Activated naive CD8-positive, alpha-beta T cell treated with anti-CD3 and anti-CD28 coated beads, Interleukin-2, amount 50 U/mL, for 16 hours (primary cell): Measurements from ENCODE around the gene INSIG2.

Source experiments
- DNase-seq: peaks from one replicate; pipeline ENCODE4 v3.0.0-alpha.2; 2020; ENCODE audit warnings: low read depth, low spot score

INSIG2 gene

GRCh38 chr2:118127250-118127649 lies 39.0 kb downstream of the INSIG2 start:
- no peak for DNase-seq

- no peak for DNase-seq
These were observed 40.6 kb downstream of the INSIG2 start for GRCh38 chr2:118128826-118129225.

DNA sequence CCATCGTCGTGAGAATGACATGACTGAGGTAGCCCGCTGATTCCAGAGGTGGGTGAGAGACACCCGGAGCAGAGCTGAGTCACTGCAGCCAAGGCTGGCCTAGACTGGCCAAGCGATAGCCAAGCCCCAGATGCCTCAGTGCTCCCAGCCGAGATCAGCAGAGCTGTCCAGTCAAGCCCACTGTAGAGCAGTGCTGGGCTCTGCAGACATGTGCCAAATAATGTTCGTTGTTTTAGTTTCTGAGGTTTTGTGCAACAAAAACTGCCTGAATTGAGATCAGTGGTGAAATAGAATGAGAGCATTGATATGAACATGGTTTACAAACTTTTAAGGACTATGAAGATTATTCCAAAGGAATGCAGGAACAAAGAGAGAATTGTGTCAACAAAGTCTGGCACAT lies 42.1 kb downstream of the INSIG2 start:
- no peak for DNase-seq

DNA sequence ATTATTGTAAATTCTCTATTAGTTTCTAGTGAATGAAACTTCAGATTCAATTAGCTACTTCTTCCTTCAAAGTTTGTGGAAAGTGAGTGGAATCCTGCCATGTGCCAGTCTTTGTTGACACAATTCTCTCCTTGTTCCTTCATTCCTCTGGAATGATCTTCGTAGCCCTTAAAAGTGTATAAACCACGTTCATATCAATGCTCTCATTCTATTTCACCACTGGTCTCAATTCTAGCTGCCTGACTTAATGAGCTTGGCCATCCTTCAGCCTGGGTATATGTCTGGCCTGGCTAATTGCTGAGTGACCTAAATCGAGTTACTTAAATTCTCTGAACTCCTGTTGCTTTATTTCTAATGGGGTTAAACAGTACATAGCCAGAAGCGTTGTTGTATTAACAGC lies 43.5 kb downstream of the INSIG2 start:
- no peak for DNase-seq

DNA sequence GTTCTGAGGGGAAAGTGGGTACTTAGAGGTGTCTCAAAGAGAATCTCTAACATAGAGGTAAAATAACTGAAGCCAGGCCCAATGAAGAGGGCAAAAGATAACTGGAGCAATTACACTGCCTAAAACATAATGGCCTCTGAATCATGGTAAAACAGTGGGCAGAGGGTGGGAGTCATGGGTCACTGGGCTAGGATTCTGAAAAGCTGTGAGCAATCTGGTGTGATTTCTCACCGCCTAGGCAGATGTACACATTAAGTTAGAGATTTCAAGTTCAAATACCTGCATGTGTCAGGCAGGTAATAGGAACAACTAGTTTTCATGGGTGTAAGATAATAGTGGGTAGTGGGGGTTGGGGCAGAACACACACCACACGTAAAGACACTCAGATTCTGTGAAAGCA lies 45.6 kb downstream of the INSIG2 start:
- DNase-seq = no peak

GRCh38 chr2:118134650-118135049 lies 46.4 kb downstream of the INSIG2 start:
- DNase-seq = no peak

DNA sequence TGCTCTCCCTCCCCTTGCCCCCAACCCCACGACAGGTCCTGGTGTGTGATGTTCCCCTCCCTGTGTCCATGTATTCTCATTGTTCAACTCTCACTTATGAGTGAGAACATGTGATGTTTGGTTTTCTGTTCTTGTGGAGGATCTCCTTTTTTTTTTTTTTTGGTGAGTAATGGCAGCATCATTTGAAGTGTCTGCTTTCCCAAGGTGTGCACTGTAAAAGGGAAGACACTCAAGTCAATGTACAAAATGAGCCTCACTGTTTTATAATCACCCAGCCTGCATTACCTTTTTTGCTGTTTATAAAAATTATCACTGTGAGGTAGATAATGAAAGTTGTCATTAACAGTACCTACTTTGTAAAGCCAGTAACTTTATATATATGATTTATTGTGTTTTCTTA lies 56.9 kb downstream of the INSIG2 start:
- DNase-seq = no peak

DNA sequence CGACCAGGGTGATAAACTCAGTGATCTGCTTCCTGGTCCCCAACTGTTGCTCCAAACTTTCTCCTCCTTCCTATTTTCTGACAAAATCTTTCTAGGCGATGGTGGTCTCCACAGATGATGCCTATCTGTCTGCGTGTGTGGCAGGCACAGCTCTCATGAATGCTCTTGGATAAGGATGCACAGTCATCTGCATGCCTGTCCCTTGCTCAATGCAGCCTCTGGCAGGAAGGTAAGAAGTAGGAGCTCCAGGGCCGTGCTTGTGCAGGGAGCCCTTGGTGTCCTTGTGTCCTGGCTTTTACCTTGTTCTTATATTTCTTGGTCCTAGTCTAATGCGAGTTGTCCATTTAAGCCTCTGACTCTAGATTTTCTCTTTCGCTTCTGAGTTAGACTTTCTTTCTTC lies 57.5 kb downstream of the INSIG2 start:
- DNase-seq = no peak

- no peak for DNase-seq
These were observed 58.3 kb downstream of the INSIG2 start for GRCh38 chr2:118146315-118147283.

DNA sequence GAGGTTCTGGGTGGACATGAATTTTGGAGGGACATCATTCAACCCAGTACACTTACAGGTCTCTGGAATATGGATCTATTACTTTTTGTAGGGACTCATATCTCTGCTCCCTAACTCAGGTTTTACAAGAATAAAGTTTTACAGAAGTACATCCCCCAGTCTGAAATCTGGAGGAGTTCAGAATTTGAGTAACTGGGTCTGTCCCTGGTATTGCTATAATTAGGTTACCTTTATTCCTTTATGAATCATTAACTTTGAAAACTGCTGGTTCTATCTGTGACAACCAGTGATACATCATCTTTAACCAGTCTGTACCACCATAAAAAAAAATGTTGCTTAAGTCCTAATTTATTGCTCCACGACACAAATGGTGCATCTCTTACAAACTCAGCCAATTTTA lies 59.9 kb downstream of the INSIG2 start:
- DNase-seq = no peak

GRCh38 chr2:118148809-118149208 lies 60.5 kb downstream of the INSIG2 start:
- DNase-seq = no peak

DNA sequence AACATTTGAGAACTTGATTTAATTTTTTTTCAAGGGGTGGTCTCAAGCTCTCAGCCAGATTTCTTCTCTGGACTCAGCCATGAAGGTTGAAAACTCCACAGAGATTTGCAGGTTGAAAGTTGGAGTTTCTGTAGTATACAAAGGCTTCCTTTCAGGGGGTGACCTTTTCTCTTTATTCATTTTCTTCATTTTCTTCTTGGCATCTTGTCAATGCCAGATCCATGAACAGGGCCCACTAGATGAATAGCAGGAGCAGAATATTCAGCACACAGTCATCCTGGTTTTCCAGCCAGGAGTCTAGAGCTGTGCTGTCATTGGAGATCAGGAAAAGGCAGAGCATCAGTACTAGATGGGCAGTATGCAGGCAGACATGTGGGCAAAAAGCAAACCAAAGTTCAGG lies 62.0 kb downstream of the INSIG2 start:
- DNase-seq = no peak

DNA sequence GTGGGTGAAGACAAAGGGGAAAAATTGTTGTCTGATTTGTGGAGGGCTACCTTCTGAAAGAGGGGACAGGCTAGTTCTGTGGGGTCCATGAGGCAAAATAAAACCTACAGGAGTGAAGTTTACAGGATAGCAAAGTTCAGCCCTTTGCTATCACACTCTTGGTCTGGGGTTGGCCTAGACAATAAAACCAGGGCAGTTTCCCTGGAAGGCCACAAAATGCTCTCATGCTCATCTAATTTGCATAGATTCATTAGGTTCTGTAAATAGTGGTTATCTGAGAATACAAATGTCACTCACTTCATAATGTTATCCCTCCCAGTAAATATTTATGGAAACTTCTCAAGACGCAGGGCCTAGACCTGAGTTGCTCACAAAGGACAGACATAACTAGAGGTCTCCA lies 63.6 kb downstream of the INSIG2 start:
- no peak for DNase-seq

DNA sequence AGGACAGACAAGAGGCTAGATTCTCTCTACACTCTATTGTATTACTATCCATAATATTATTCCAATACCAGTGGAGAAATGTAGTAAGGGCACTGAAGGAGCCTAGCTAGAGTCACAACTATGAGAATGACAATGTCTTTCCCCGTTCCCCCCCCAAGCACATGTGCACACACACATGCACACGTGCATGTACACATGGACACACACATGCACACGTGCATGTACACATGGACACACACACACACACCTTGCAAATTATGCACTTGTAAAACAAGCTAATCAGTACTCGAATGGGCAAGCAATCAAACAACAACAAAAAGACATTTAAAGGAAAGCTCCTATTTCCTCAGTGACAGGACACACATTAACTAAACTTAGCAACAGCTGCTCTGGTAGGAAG lies 65.2 kb downstream of the INSIG2 start:
- no peak for DNase-seq

DNA sequence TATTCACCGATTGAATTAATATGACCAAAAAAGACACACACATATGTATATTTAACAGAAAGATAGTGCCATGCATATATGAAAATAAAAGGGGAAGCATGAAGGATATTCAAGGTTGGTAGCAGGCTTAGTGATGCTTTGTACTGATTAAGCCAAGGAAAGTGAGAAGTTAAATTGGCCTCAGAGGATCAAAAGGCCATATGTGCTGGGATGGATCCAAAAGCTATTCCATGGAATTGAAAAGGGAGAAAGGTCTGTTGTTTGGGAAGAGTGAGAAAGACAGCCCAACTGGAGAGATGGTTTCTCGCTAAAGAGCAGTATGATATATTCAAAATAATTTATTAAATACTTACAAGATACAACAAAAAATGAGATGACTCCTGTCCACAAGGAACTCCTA lies 65.9 kb downstream of the INSIG2 start:
- no peak for DNase-seq
